K562 (cell line): ENCODE data around the gene SMIM45.

Experiments
- ARID2 ChIP-seq: fragments of 450-650 bp; IDR thresholded peaks from 2 replicates; pipeline ENCODE4 v1.6.1; 2017; ENCODE audit warnings: antibody characterized with exemption, mild to moderate bottlenecking
- CTCF ChIP-seq, 3 experiments: IDR thresholded peaks in 2 of 3; conservative IDR thresholded peaks in 1 of 3; 2 replicates each; pipeline ENCODE4 v1.5.1; 2011 to 2012; ENCODE audit warnings: low read length in 3 of 3, mild to moderate bottlenecking in 3 of 3, control low read depth in 2 of 3, improper control_type of control experiment in 1 of 3, inconsistent platforms in 1 of 3, low read depth in 1 of 3, mixed read lengths in 1 of 3, moderate library complexity in 1 of 3; ENCODE audit not compliant: insufficient read depth in 2 of 3
- DACH1 ChIP-seq: fragments of 450-650 bp; IDR thresholded peaks from 2 replicates; pipeline ENCODE4 v1.6.1; 2018; ENCODE audit not compliant: partially characterized antibody
- L3MBTL2 ChIP-seq: fragments of 450-650 bp; IDR thresholded peaks from 2 replicates; pipeline ENCODE4 v1.6.1; 2016; ENCODE audit warnings: mild to moderate bottlenecking, moderate library complexity
- NR2C1 ChIP-seq, 2 experiments: fragments of 450-650 bp; IDR thresholded peaks; 2 replicates each; pipeline ENCODE4 v1.6.1; 2017; ENCODE audit warnings: mild to moderate bottlenecking in 2 of 2, antibody characterized with exemption in 1 of 2, inconsistent platforms in 1 of 2, missing compliant biosample characterization in 1 of 2, missing genetic modification characterization in 1 of 2
- TRIM24 ChIP-seq, 2 experiments: fragments of 450-650 bp; IDR thresholded peaks; 2 replicates each; pipeline ENCODE4 v1.6.1; 2016
- USF2 ChIP-seq: sonication (generic); formaldehyde crosslinking; IDR thresholded peaks from 2 replicates; pipeline ENCODE4 v1.5.0; 2020; ENCODE audit warnings: missing genetic modification reagents
- ZBTB1 ChIP-seq: sonication (generic); formaldehyde crosslinking; IDR thresholded peaks from 2 replicates; pipeline ENCODE4 v1.8.1; 2023; ENCODE audit warnings: missing genetic modification reagents, low read depth, mild to moderate bottlenecking, borderline replicate concordance
- ZFP91 ChIP-seq: sonication (generic); formaldehyde crosslinking; IDR thresholded peaks from 2 replicates; pipeline ENCODE4 v1.8.0; 2022; ENCODE audit warnings: mild to moderate bottlenecking, missing genetic modification reagents
- ZNF274 ChIP-seq: IDR thresholded peaks from 2 replicates; pipeline ENCODE4 v1.6.1; 2011; ENCODE audit warnings: low read depth, mild to moderate bottlenecking, low read length, moderate library complexity, borderline replicate concordance
- ZNF830 ChIP-seq: fragments of 250-450 bp; sonication (Bioruptor Pico); IDR thresholded peaks from 2 replicates; pipeline ENCODE4 v1.5.0; 2021; ENCODE audit warnings: mild to moderate bottlenecking

- no peak for TF ChIP-seq ZFP91 (CRISPR knock-in tag)
- TF ChIP-seq DACH1, result no peak
- TF ChIP-seq CTCF (IDR thresholded peaks at IDR 0.05 in 2 of 3, conservative IDR thresholded peaks at IDR 0.05 in 1 of 3; ENCODE audit: insufficient read depth in 2 of 3, low read depth in 1 of 3, low read length in 3 of 3), result no peak
- no peak for TF ChIP-seq ARID2
- TF ChIP-seq TRIM24 (IDR thresholded peaks at IDR 0.05), result no peak
- no peak for TF ChIP-seq ZNF274
- no peak for TF ChIP-seq ZNF830 (CRISPR knock-in tag)
- TF ChIP-seq ZBTB1 (CRISPR knock-in tag), result no peak
- TF ChIP-seq USF2 (CRISPR knock-in tag), result no peak
- TF ChIP-seq NR2C1 (IDR thresholded peaks at IDR 0.05), result no peak
- no peak for TF ChIP-seq NR2C1 (tag; IDR thresholded peaks at IDR 0.05)
- no peak for TF ChIP-seq L3MBTL2
Observed at GRCh38 chr22:41922328-41922727, 29.6 kb upstream of the SMIM45 start.
